CD4-positive, alpha-beta memory T cell (primary cell): ENCODE data around the gene D2HGDH. TPM values are rescaled to one million over a fixed set of nuclear protein-coding genes. Genes with fewer than 3 reads are reported as not detected.
"Not testable (repeated sequence)": the region's sequence is repeated elsewhere in the genome, so short reads cannot be mapped to it uniquely, and the experiment has no call there.

Experiments used
- CTCF ChIA-PET: fragments of 350-600 bp; sonication (Branson Sonifier 250); formaldehyde crosslinking; loops from one replicate; lab custom pipeline; 2021; ENCODE audit warnings: inconsistent platforms; ENCODE audit not compliant: partially characterized antibody; lab: Charles Lee
- POLR2A ChIA-PET: fragments of 350-600 bp; sonication (Branson Sonifier 250); formaldehyde crosslinking; loops from one replicate; lab custom pipeline; 2021; ENCODE audit not compliant: partially characterized antibody; lab: Charles Lee
- DNase-seq, 5 donors: peaks; one replicate each; pipeline versions ENCODE4 v3.0.0 to v3.0.0-alpha.2; 2020 to 2022; ENCODE audit warnings: mixed read lengths in 1 of 5
- H3K27ac ChIP-seq: one replicate; pipeline ENCODE4 v1.7.0; 2013; ENCODE audit warnings: low read depth, low read length
- H3K27me3 ChIP-seq: 2 replicates; pipeline ENCODE4 v1.7.0; 2013; ENCODE audit warnings: mild to moderate bottlenecking, low read length, moderate library complexity; ENCODE audit not compliant: insufficient read depth
- H3K36me3 ChIP-seq: 2 replicates; pipeline ENCODE4 v1.7.0; 2013; ENCODE audit warnings: mild to moderate bottlenecking, low read length, moderate library complexity; ENCODE audit not compliant: insufficient read depth
- H3K4me1 ChIP-seq: 2 replicates; pipeline ENCODE4 v1.7.0; 2013; ENCODE audit warnings: mild to moderate bottlenecking, low read length, moderate library complexity; ENCODE audit not compliant: insufficient read depth
- H3K4me3 ChIP-seq, 2 donors: one replicate each; pipeline ENCODE4 v1.7.0; 2013; ENCODE audit warnings: low read length in 2 of 2, mild to moderate bottlenecking in 1 of 2
- H3K9me3 ChIP-seq, 2 donors: one replicate each; pipeline ENCODE4 v1.7.0; 2013; ENCODE audit warnings: low read length in 2 of 2, control low read depth in 1 of 2; ENCODE audit not compliant: control insufficient read depth in 1 of 2
- H3K27ac Mint-ChIP-seq, 7 donors: one replicate each; pipeline ENCODE4 v1.8.0; 2020 to 2021; ENCODE audit warnings: mixed read lengths in 7 of 7, mild to moderate bottlenecking in 6 of 7, inconsistent platforms in 3 of 7, moderate library complexity in 3 of 7
- H3K27me3 Mint-ChIP-seq, 2 donors: one replicate each; pipeline ENCODE4 v1.8.0; 2020 to 2021; ENCODE audit warnings: mixed read lengths in 2 of 2
- H3K36me3 Mint-ChIP-seq, 2 donors: one replicate each; pipeline ENCODE4 v1.8.0; 2020 to 2021; ENCODE audit warnings: mixed read lengths in 2 of 2, inconsistent platforms in 1 of 2, mild to moderate bottlenecking in 1 of 2
- H3K4me1 Mint-ChIP-seq, 4 donors: one replicate each; pipeline ENCODE4 v1.8.0; 2020 to 2021; ENCODE audit warnings: mixed read lengths in 4 of 4, mild to moderate bottlenecking in 1 of 4
- H3K4me3 Mint-ChIP-seq, 8 donors: one replicate each; pipeline ENCODE4 v1.8.0; 2020 to 2021; ENCODE audit warnings: mixed read lengths in 8 of 8, mild to moderate bottlenecking in 7 of 8, moderate library complexity in 6 of 8, inconsistent platforms in 3 of 8
- H3K9me3 Mint-ChIP-seq, 8 donors: one replicate each; pipeline ENCODE4 v1.8.0; 2020 to 2021; ENCODE audit warnings: mixed read lengths in 8 of 8, mild to moderate bottlenecking in 5 of 8, inconsistent platforms in 3 of 8, moderate library complexity in 1 of 8
- intact Hi-C: fragments of 100-400 bp; cut with micrococcal nuclease; formaldehyde crosslinking; loops from one replicate; pipeline ENCODE4 v1.15.1; 2023
- polyA plus RNA-seq, 2 donors: library from polyadenylated mRNA; unstranded; fragments of 300-500 nt; fragmentation: Illumina TruSeq; gene quantifications; one replicate each; pipeline ENCODE4 v1.2.3, GENCODE V29; 2021
- total RNA-seq, 2 experiments: library from RNA; stranded (reverse); gene quantifications; one replicate each; pipeline ENCODE4 v1.2.3, GENCODE V29; 2021

D2HGDH gene
- total and polyA plus RNA-seq, 4 experiments from 2014 or later, result 0.93 to 53.9 (median 27.3) TPM

DNA sequence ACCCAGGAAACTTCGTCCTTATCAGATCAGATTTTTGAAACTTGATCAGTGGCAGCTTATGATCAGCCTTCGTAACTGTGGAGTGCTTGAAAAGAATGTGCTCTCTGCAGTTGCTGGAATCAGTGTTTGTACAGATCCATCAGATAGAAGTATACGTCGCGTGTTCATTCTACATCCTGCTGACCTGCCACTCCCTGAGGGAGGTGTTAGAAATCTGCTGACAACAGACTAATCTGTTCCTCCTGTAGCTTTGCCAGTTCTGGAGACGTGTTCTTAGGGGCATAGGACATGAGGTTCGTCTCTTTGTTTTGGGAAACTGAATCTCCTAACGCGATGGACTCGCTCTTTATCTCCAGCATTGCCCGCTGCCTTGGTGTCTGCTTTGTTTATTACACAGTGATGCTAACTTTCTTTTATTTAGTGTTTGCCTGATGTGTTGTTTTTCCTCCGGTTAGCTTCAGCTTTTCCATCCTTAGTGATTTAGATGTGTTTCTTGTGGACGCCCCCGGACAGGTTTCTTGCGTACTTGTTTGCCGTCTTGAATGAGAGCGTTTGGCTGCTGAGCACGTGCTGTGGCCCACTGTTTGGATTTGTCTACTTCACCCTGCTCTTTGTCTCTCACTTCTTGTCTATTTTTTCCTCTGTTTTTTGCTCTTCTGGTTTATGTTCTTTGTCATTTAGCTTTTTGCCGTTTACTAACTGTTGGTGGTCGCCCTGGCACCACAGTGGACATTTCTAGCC is 24.8 kb downstream of the D2HGDH start:
- H3K9me3 ChIP-seq, result no peaks in the 10 kb centered on the region
- peaks cover 9% of the 10 kb centered on the region for H3K36me3 ChIP-seq
- peaks cover 0 to 6% (median 0%) of the 10 kb centered on the region in 8 donors for H3K9me3 Mint-ChIP-seq
- peaks cover 36% of the 10 kb centered on the region for H3K4me1 ChIP-seq
- H3K4me3 Mint-ChIP-seq, result peak overlapping the region in 3 of 8 donors; percentile 7 to 67 (median 18)
- H3K27me3 Mint-ChIP-seq, result no peaks in the 10 kb centered on the region
- POLR2A ChIA-PET, result interaction anchor here (1.1 kb wide), 1 partner anchor 85 kb away, joined by 3 read pairs; no protein-coding TSS in a partner anchor
- CTCF ChIA-PET, result no interaction called here
- no peak overlapping the region for H3K4me3 ChIP-seq
- peak overlapping the region in 5 of 7 donors; percentile 31 to 90 (median 71) for H3K27ac Mint-ChIP-seq
- H3K4me1 Mint-ChIP-seq, result peaks cover 27 to 50% (median 33%) of the 10 kb centered on the region in 4 donors
- peaks cover 26 to 27% of the 10 kb centered on the region in 2 donors for H3K36me3 Mint-ChIP-seq
- H3K27ac ChIP-seq, result no peak overlapping the region
- intact Hi-C loops, result loop anchor here (1.0 kb wide), 2 partner anchors 13 to 24 kb away; no protein-coding TSS in a partner anchor
- H3K27me3 ChIP-seq, result no peaks in the 10 kb centered on the region
- DNase-seq, result peak in 1 of 5 donors; percentile 47

DNA sequence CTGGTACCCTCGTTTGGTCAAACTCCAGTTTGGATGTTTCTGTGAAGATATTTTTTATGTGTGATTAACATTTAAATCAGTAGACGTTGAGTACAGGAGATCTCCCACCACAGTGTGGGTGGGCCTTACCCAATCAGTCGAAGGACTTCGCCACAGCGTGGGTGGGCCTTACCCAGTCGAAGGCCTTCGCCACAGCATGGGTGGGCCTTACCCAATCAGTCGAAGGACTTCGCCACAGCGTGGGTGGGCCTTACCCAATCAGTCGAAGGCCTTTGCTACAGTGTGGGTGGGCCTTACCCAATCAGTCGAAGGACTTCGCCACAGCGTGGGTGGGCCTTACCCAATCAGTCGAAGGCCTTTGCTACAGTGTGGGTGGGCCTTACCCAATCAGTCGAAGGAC is 25.5 kb downstream of the D2HGDH start:
- H3K9me3 Mint-ChIP-seq, H3K9me3 ChIP-seq, H3K27me3 ChIP-seq, H3K4me3 ChIP-seq, CTCF ChIA-PET, H3K27me3 Mint-ChIP-seq, H3K27ac ChIP-seq, H3K36me3 ChIP-seq: not testable (repeated sequence)
- POLR2A ChIA-PET, result interaction anchor here (1.1 kb wide), 1 partner anchor 84 kb away, joined by 3 read pairs; no protein-coding TSS in a partner anchor
- H3K4me3 Mint-ChIP-seq, result peak overlapping the region in 2 of 8 donors; percentile 18 to 67
- intact Hi-C loops, result loop anchor here (1.0 to 5.0 kb wide), 5 partner anchors 12 to 97 kb away; partner anchors contain the start of gene PDCD1
- H3K4me1 ChIP-seq, result peaks cover 42% of the 10 kb centered on the region
- H3K4me1 Mint-ChIP-seq, result peaks cover 28 to 53% (median 36%) of the 10 kb centered on the region in 4 donors
- peak overlapping the region in 5 of 7 donors; percentile 31 to 90 (median 71) for H3K27ac Mint-ChIP-seq
- H3K36me3 Mint-ChIP-seq, result peaks cover 26 to 27% of the 10 kb centered on the region in 2 donors
- DNase-seq, result peak in 1 of 5 donors; percentile 7

DNA sequence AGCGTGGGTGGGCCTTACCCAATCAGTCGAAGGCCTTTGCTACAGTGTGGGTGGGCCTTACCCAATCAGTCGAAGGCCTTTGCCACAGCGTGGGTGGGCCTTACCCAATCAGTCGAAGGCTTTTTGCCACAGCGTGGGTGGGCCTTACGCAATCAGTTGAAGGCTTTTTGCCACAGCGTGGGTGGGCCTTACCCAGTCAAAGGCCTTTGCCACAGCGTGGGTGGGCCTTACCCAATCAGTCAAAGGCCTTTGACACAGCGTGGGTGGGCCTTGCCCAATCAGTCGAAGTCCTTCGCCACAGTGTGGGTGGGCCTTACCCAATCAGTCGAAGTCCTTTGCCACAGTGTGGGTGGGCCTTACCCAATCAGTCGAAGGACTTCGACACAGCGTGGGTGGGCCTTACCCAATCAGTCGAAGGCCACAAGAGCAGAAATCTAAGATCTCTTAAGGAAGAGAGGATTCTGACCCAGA is 25.9 kb downstream of the D2HGDH start:
- peak in 1 of 5 donors; percentile 29 for DNase-seq
- Mint-ChIP-seq H3K36me3 (peaks cover 26 to 27% of the 10 kb centered on the region in 2 donors), H3K9me3 (peaks cover 0 to 6% (median 0%) of the 10 kb centered on the region in 8 donors), H3K4me3 (peak overlapping the region in 1 of 8 donors; percentile 53), H3K27ac (peak overlapping the region in 1 of 7 donors; percentile 89), H3K4me1 (peaks cover 28 to 53% (median 36%) of the 10 kb centered on the region in 4 donors), H3K27me3 (no peaks in the 10 kb centered on the region)
- POLR2A ChIA-PET, result no interaction called here
- Histone ChIP-seq H3K4me3 (no peak overlapping the region), H3K27ac (no peak overlapping the region), H3K4me1 (peaks cover 42% of the 10 kb centered on the region), H3K27me3 (no peaks in the 10 kb centered on the region), H3K9me3 (no peaks in the 10 kb centered on the region), H3K36me3 (peaks cover 7% of the 10 kb centered on the region)
- intact Hi-C loops, result loop anchor here (5.0 kb wide), 3 partner anchors 42 to 97 kb away; partner anchors contain the start of gene PDCD1
- CTCF ChIA-PET, result no interaction called here

DNA sequence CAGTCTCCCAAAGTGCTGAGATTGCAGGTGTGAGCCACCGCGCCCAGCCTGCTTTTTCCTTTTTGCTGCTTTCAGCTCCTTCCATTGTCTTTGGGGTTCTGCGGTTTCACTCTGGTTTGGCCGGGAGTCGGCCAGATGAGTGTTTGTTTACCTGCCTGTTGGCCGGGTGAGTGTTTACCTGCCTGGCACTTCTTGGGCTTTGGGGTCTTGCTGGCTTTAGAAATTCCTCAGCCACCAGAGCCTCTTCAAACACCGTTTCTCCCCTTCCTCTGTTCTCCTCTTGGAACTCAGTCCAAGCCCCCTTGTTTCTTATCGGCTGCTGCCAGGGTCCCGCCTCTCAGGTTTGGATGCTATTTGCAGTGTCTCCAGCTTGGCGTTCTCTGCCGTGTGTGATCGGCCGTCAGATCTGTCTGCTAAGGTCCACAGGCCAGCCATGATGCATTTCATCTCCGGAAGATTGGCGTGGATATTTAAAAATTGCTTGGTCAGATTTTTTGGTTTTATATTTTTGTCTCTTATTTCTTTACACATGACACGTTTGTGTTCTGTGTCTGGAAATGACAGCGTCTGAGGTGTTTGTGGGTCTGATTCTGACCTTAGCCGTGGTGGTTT is 28.0 kb downstream of the D2HGDH start:
- Histone ChIP-seq H3K27ac (peak overlapping the region; percentile 56), H3K27me3 (no peaks in the 10 kb centered on the region), H3K4me1 (peaks cover 42% of the 10 kb centered on the region), H3K9me3 (no peaks in the 10 kb centered on the region), H3K4me3 (peak overlapping the region in 1 of 2 donors; percentile 46), H3K36me3 (no peaks in the 10 kb centered on the region)
- ChIA-PET CTCF (interaction anchor here (1.5 to 3.4 kb wide), 4 partner anchors 10 to 116 kb away, joined by 5 to 16 read pairs (median 7); partner anchors contain the start of gene D2HGDH), POLR2A (interaction anchor here (0.6 to 3.0 kb wide), 17 partner anchors 8 to 117 kb away, joined by 3 to 26 read pairs (median 8); partner anchors contain the start of genes D2HGDH, DTYMK, ING5 and PDCD1)
- Mint-ChIP-seq H3K9me3 (peaks cover 0 to 6% (median 0%) of the 10 kb centered on the region in 8 donors), H3K4me3 (peak overlapping the region; percentile 59 to 85 (median 83)), H3K4me1 (peaks cover 28 to 53% (median 36%) of the 10 kb centered on the region in 4 donors), H3K36me3 (peaks cover 26% of the 10 kb centered on the region in 2 donors), H3K27ac (peak overlapping the region; percentile 89 to 99 (median 97)), H3K27me3 (no peaks in the 10 kb centered on the region)
- intact Hi-C loops, result loop anchor here (5.0 kb wide), 3 partner anchors 40 to 95 kb away; partner anchors contain the start of gene PDCD1
- DNase-seq, result peak in 3 of 5 donors; percentile 23 to 53 (median 24)

DNA sequence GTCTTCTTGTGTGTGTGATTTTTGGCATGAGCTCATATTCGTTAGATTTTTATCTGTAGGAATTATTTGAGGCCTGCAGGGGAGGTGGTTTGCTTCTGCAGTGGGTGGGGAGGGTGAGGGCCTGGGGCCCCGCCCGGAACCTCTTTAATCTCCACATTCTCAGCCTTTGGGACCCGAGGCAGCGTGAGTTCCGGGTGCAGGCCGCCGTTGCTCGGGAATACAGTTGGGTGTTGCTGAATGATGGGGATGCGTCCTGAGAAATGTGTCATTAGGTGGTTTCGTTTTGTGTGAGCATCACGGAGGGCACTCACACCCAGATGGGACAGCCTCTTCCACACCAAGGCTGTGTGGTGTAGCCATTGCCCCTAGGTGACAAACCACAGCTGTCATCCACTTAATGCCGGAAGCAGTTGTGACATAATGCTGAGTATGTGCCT is 28.5 kb downstream of the D2HGDH start:
- H3K27me3 Mint-ChIP-seq, result no peaks in the 10 kb centered on the region
- Histone ChIP-seq H3K4me1 (peaks cover 42% of the 10 kb centered on the region), H3K4me3 (peak overlapping the region in 1 of 2 donors; percentile 46), H3K27ac (peak overlapping the region; percentile 56), H3K27me3 (no peaks in the 10 kb centered on the region), H3K36me3 (no peaks in the 10 kb centered on the region), H3K9me3 (no peaks in the 10 kb centered on the region)
- CTCF ChIA-PET, result interaction anchor here (1.5 to 3.4 kb wide), 5 partner anchors 10 to 115 kb away, joined by 3 to 16 read pairs (median 7); partner anchors contain the start of gene D2HGDH
- POLR2A ChIA-PET, result interaction anchor here (0.6 to 3.0 kb wide), 18 partner anchors 9 to 116 kb away, joined by 3 to 26 read pairs (median 7); partner anchors contain the start of genes D2HGDH, DTYMK, ING5 and PDCD1
- H3K9me3 Mint-ChIP-seq, result peaks cover 0 to 6% (median 0%) of the 10 kb centered on the region in 8 donors
- DNase-seq, result peak; percentile 78 to 92 (median 85)
- peak overlapping the region; percentile 89 to 99 (median 97) for H3K27ac Mint-ChIP-seq
- H3K4me3 Mint-ChIP-seq, result peak overlapping the region; percentile 59 to 85 (median 83)
- intact Hi-C loops, result loop anchor here (5.0 kb wide), 3 partner anchors 39 to 94 kb away; partner anchors contain the start of gene PDCD1
- H3K36me3 Mint-ChIP-seq, result peaks cover 24% of the 10 kb centered on the region in 2 donors
- peaks cover 27 to 51% (median 35%) of the 10 kb centered on the region in 4 donors for H3K4me1 Mint-ChIP-seq

DNA sequence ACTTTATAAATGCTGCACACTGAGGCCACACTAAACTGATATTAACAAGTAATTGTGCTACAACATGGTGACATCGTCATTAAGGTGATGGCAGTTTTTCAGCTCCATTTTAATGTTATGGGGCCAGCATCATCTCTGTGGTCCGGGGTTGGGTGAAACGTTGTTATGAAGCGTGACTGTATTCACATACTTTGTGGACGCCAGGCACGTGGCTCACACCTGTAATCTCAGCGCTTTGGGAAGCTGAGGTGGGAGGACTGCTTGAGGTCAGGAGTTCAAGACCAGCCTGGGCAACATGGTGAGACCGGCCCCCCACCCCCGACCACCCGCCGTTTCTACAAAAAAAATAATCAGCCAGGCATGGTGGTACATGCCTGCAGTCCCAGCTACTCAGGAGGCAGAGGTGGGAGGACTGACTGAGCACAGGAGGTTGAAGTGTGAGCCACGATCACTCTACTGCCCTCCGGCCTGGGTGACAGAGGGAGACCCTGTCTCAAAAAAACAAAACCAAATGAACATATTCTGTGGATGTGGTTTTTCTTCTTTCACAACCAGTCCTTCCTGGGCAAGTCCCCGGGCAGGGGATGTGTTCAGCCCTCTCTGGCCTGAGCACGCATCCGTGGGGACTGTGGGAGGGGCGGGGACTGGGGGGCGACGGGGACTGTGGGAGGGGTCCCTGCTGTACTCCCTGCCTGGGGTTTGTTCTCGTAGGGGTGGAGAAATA is 29.3 kb downstream of the D2HGDH start:
- Histone ChIP-seq H3K27me3 (no peaks in the 10 kb centered on the region), H3K27ac (peak overlapping the region; percentile 56), H3K4me3 (peak overlapping the region in 1 of 2 donors; percentile 46), H3K4me1 (peaks cover 42% of the 10 kb centered on the region), H3K9me3 (no peaks in the 10 kb centered on the region), H3K36me3 (no peaks in the 10 kb centered on the region)
- peak in 1 of 5 donors; percentile 74 for DNase-seq
- Mint-ChIP-seq H3K4me1 (peaks cover 26 to 44% (median 35%) of the 10 kb centered on the region in 4 donors), H3K27ac (peak overlapping the region; percentile 89 to 99 (median 97)), H3K4me3 (peak overlapping the region in 7 of 8 donors; percentile 59 to 85 (median 83)), H3K9me3 (peaks cover 0 to 6% (median 0%) of the 10 kb centered on the region in 8 donors), H3K36me3 (peaks cover 21% of the 10 kb centered on the region in 2 donors), H3K27me3 (no peaks in the 10 kb centered on the region)
- ChIA-PET CTCF (interaction anchor here (1.6 to 3.4 kb wide), 5 partner anchors 9 to 115 kb away, joined by 3 to 16 read pairs (median 7); no protein-coding TSS in a partner anchor), POLR2A (interaction anchor here (0.9 to 3.0 kb wide), 15 partner anchors 9 to 115 kb away, joined by 3 to 26 read pairs (median 9); partner anchors contain the start of genes D2HGDH, DTYMK, ING5 and PDCD1)
- intact Hi-C loops, result loop anchor here (5.0 kb wide), 3 partner anchors 39 to 94 kb away; partner anchors contain the start of gene PDCD1
